Measurements from ENCODE around the gene SPC24. TPM values are rescaled to one million over a fixed set of nuclear protein-coding genes. Genes with fewer than 3 reads are reported as not detected.

Gene SPC24
- total RNA-seq, 1 experiment from 2014 or later = 33.9 TPM

DNA sequence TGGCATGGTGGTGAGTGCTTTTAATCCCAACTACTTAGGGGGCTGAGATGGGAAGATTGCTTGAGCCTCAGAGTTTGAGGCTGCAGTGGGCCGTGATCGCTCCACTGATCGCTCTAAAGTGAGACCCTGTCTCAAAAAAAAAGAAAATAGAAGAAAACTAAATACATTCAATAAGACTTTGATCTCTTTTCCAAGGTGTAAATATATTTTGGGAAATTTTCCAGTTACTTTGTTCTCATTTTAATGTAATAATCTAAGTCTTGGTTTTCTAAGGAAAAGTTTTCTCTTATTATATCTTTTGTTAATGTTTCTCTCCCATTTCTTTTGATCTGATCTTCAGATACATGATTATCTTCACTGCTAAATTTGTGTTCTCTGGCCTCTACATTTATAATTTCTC, 56.7 kb downstream of the SPC24 start:
- H3K79me2 ChIP-seq (ENCODE audit: insufficient read depth, low read length) = peaks cover 94% of the 10 kb centered on the region
- no peaks in the 10 kb centered on the region for H4K20me1 ChIP-seq (ENCODE audit: insufficient read depth)
- H3K4me3 ChIP-seq (replicated peaks in 1 of 2; ENCODE audit: low read depth in 1 of 2, low read length in 2 of 2) = no peak overlapping the region
- H3K9me2 ChIP-seq (ENCODE audit: insufficient read depth) = no peaks in the 10 kb centered on the region
- TF ChIP-seq RAD21 (IDR thresholded peaks at IDR 0.05; ENCODE audit: low read depth) (no peak), ZNF274 (IDR thresholded peaks at IDR 0.05; ENCODE audit: low read depth, low read length) (no peak), ZBTB33 (IDR thresholded peaks at IDR 0.05; ENCODE audit: extremely low read depth, insufficient replicate concordance, low read length) (no peak), EZH2 (IDR thresholded peaks at IDR 0.05) (no peak), SRF (IDR thresholded peaks at IDR 0.05; ENCODE audit: low read depth) (no peak), EGR1 (IDR thresholded peaks at IDR 0.05; ENCODE audit: low read depth) (no peak), EZH2phosphoT487 (IDR thresholded peaks at IDR 0.05; ENCODE audit: borderline replicate concordance) (no peak), CEBPB (IDR thresholded peaks at IDR 0.05; ENCODE audit: low read depth) (no peak), MAX (IDR thresholded peaks at IDR 0.05) (no peak), SIN3A (IDR thresholded peaks at IDR 0.05; ENCODE audit: low read depth) (no peak), ZFX (IDR thresholded peaks at IDR 0.05) (no peak), TCF7L2 (IDR thresholded peaks at IDR 0.05; ENCODE audit: borderline replicate concordance, extremely low read depth, insufficient read depth, insufficient read length) (no peak), POLR2A (IDR thresholded peaks at IDR 0.05; ENCODE audit: borderline replicate concordance, extremely low read depth, insufficient read depth, insufficient read length) (no peak)
- TF ChIP-seq, protein P1, sequence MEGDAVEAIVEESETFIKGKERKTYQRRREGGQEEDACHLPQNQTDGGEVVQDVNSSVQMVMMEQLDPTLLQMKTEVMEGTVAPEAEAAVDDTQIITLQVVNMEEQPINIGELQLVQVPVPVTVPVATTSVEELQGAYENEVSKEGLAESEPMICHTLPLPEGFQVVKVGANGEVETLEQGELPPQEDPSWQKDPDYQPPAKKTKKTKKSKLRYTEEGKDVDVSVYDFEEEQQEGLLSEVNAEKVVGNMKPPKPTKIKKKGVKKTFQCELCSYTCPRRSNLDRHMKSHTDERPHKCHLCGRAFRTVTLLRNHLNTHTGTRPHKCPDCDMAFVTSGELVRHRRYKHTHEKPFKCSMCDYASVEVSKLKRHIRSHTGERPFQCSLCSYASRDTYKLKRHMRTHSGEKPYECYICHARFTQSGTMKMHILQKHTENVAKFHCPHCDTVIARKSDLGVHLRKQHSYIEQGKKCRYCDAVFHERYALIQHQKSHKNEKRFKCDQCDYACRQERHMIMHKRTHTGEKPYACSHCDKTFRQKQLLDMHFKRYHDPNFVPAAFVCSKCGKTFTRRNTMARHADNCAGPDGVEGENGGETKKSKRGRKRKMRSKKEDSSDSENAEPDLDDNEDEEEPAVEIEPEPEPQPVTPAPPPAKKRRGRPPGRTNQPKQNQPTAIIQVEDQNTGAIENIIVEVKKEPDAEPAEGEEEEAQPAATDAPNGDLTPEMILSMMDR (IDR thresholded peaks at IDR 0.05 in 2 of 3, conservative IDR thresholded peaks at IDR 0.05 in 1 of 3; ENCODE audit: borderline replicate concordance in 1 of 3, insufficient read depth in 1 of 3, low read depth in 2 of 3, low read length in 2 of 3) = no peak
- H3K27me3 ChIP-seq (ENCODE audit: insufficient read depth, low read length) = no peaks in the 10 kb centered on the region
- no peak for ATAC-seq
- no peak overlapping the region for H3K4me2 ChIP-seq (ENCODE audit: low read length)
- no TSS peak for BruUV-seq (replicated peaks)
- H3K27ac ChIP-seq (ENCODE audit: low read depth, low read length) = no peak overlapping the region; the same call in 1 of the 2 replicates
- H3K36me3 ChIP-seq (ENCODE audit: control insufficient read depth in 1 of 2, insufficient read depth in 2 of 2, low read length in 2 of 2) = peaks cover 34 to 51% of the 10 kb centered on the region in 2 experiments
- intact Hi-C loops (cut with micrococcal nuclease) = loop anchor here (5.0 kb wide), 1 partner anchor 162 kb away; no protein-coding TSS in a partner anchor
- no peaks in the 10 kb centered on the region for H3K9me3 ChIP-seq (ENCODE audit: control insufficient read depth in 1 of 2, insufficient read depth in 1 of 2, low read depth in 1 of 2, low read length in 2 of 2)
- DNase-seq (ENCODE audit: low read depth, low spot score) = no peak
- POLR2A ChIA-PET = no interaction called here
- H2AFZ ChIP-seq (ENCODE audit: low read depth, low read length, poor library complexity, severe bottlenecking) = no peak overlapping the region
- RAD21 ChIA-PET (ENCODE audit: low non-redundant PET in 1 of 2, low total read pairs in 2 of 2, uncharacterized antibody in 2 of 2, unreplicated experiment in 2 of 2) = no interaction called here
- H3K4me1 ChIP-seq (ENCODE audit: control insufficient read depth in 1 of 2, insufficient read depth in 2 of 2, low read length in 2 of 2) = peaks cover 25 to 43% of the 10 kb centered on the region in 2 experiments
- CTCF ChIA-PET = no interaction called here
- H3K9ac ChIP-seq (ENCODE audit: low read length) = no peak overlapping the region

All from HCT116 (cell line).